Hepatocyte (in vitro differentiated cells): Measurements from ENCODE around the gene IKBKE. TPM values are rescaled to one million over a fixed set of nuclear protein-coding genes. Genes with fewer than 3 reads are reported as not detected.

ENCODE experiments used
- DNase-seq: peaks from one replicate; pipeline ENCODE4 v3.0.0-alpha.2; 2016; ENCODE audit warnings: low spot score
- H2AFZ ChIP-seq: fragments of 200-600 bp; sonication (generic); 2 replicates; pipeline ENCODE4 v1.6.0; 2016; ENCODE audit warnings: antibody characterized with exemption, mild to moderate bottlenecking
- H3K27ac ChIP-seq: fragments of 200-600 bp; sonication (generic); 2 replicates; pipeline ENCODE4 v1.5.1; 2016; ENCODE audit warnings: mild to moderate bottlenecking
- H3K27me3 ChIP-seq: fragments of 200-600 bp; sonication (generic); 2 replicates; pipeline ENCODE4 v1.6.1; 2016
- H3K36me3 ChIP-seq: fragments of 200-600 bp; sonication (generic); replicated peaks from 2 replicates; pipeline ENCODE4 v1.5.1; 2016; ENCODE audit warnings: low read depth; ENCODE audit not compliant: insufficient read depth
- H3K4me1 ChIP-seq: fragments of 200-600 bp; sonication (generic); 2 replicates; pipeline ENCODE4 v1.5.1; 2016; ENCODE audit warnings: mild to moderate bottlenecking, moderate library complexity; ENCODE audit not compliant: insufficient read depth
- H3K4me2 ChIP-seq: fragments of 200-600 bp; sonication (generic); 2 replicates; pipeline ENCODE4 v1.6.0; 2016
- H3K4me3 ChIP-seq: fragments of 200-600 bp; sonication (generic); 2 replicates; pipeline ENCODE4 v1.5.1; 2016; ENCODE audit warnings: mild to moderate bottlenecking
- H3K79me2 ChIP-seq: fragments of 200-600 bp; sonication (generic); 2 replicates; pipeline ENCODE4 v1.6.0; 2017; ENCODE audit warnings: mild to moderate bottlenecking
- H3K9me2 ChIP-seq: fragments of 200-600 bp; sonication (generic); replicated peaks from 2 replicates; pipeline ENCODE4 v1.6.0; 2017; ENCODE audit warnings: mild to moderate bottlenecking; ENCODE audit not compliant: insufficient read depth
- H3K9me3 ChIP-seq: fragments of 200-600 bp; sonication (generic); 2 replicates; pipeline ENCODE4 v1.5.1; 2016; ENCODE audit warnings: low read depth, mild to moderate bottlenecking
- H4K20me1 ChIP-seq: fragments of 200-600 bp; sonication (generic); 2 replicates; pipeline ENCODE4 v1.6.0; 2016; ENCODE audit warnings: mild to moderate bottlenecking; ENCODE audit not compliant: insufficient read depth, poor library complexity, severe bottlenecking
- EZH2 ChIP-seq: fragments of 200-600 bp; sonication (generic); IDR thresholded peaks from 2 replicates; pipeline ENCODE4 v1.6.1; 2016; ENCODE audit warnings: antibody characterized with exemption, mild to moderate bottlenecking, borderline replicate concordance
- EZH2phosphoT487 ChIP-seq: fragments of 200-600 bp; sonication (generic); IDR thresholded peaks from one replicate; pipeline ENCODE4 v1.6.1; 2018; ENCODE audit warnings: antibody characterized with exemption, mild to moderate bottlenecking, low read depth, moderate library complexity; ENCODE audit not compliant: unreplicated experiment, severe bottlenecking
- WGBS: methylation state at CpG from one replicate; pipeline ENCODE4 v1.1.6; 2016; ENCODE audit warnings: low lambda C conversion rate; ENCODE audit errors: missing lambda C conversion rate; 5-methylcytosine and 5-hydroxymethylcytosine counted together
- polyA plus RNA-seq: library from polyadenylated mRNA; unstranded; fragments of >200 nt; fragmentation: Nextera tagmentation; extraction: Ambion mirVana; gene quantifications from 2 replicates; pipeline ENCODE4 v1.2.1, GENCODE V29; 2016
- total RNA-seq: library from RNA; depleted of rRNA; stranded (reverse); fragments of >200 nt; gene quantifications from 2 replicates; pipeline ENCODE4 v1.2.3, GENCODE V29; 2014
- TF ChIP-seq, protein P1 (sequence below): fragments of 200-600 bp; sonication (generic); IDR thresholded peaks from 2 replicates; pipeline ENCODE4 v1.5.1; 2016; ENCODE audit warnings: antibody characterized with exemption, mild to moderate bottlenecking; ENCODE audit not compliant: poor library complexity

Gene IKBKE
- total and polyA plus RNA-seq, 2 experiments from 2014 or later = 5.9 to 6.4 TPM

DNA sequence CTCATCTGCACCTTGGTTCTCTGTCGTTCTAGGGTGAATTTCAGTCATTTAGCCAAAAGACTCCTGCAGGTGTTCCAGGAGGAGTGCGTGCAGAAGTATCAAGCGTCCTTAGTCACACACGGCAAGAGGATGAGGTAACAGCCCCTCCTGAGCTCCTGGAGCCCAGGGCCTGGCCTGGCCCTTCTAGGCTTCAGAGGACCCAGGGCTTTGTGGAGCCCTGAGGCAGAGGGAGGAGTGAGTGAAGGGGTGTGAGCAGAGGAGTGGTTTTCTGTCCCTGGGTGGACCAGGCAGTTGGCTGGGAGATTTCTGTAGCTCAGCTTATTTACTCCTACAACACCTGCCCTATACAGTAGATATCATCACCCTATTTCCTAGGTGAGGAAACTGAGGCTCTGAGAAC, 21.3 kb downstream of the IKBKE start:
- no peaks in the 10 kb centered on the region for H3K9me3 ChIP-seq
- H3K4me3 ChIP-seq = no peak overlapping the region
- no peak overlapping the region for H3K27ac ChIP-seq
- TF ChIP-seq, protein P1, sequence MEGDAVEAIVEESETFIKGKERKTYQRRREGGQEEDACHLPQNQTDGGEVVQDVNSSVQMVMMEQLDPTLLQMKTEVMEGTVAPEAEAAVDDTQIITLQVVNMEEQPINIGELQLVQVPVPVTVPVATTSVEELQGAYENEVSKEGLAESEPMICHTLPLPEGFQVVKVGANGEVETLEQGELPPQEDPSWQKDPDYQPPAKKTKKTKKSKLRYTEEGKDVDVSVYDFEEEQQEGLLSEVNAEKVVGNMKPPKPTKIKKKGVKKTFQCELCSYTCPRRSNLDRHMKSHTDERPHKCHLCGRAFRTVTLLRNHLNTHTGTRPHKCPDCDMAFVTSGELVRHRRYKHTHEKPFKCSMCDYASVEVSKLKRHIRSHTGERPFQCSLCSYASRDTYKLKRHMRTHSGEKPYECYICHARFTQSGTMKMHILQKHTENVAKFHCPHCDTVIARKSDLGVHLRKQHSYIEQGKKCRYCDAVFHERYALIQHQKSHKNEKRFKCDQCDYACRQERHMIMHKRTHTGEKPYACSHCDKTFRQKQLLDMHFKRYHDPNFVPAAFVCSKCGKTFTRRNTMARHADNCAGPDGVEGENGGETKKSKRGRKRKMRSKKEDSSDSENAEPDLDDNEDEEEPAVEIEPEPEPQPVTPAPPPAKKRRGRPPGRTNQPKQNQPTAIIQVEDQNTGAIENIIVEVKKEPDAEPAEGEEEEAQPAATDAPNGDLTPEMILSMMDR = no peak
- TF ChIP-seq EZH2 (no peak), EZH2phosphoT487 (no peak)
- H3K79me2 ChIP-seq = no peaks in the 10 kb centered on the region
- H3K4me1 ChIP-seq = peaks cover 6% of the 10 kb centered on the region
- H4K20me1 ChIP-seq = no peaks in the 10 kb centered on the region
- no peak overlapping the region for H3K4me2 ChIP-seq
- WGBS = 90% methylated on average over 4 of the region's 4 CpGs
- DNase-seq = no peak
- no peak overlapping the region for H2AFZ ChIP-seq
- no peaks in the 10 kb centered on the region for H3K9me2 ChIP-seq
- H3K27me3 ChIP-seq = no peaks in the 10 kb centered on the region
- H3K36me3 ChIP-seq = no peaks in the 10 kb centered on the region

DNA sequence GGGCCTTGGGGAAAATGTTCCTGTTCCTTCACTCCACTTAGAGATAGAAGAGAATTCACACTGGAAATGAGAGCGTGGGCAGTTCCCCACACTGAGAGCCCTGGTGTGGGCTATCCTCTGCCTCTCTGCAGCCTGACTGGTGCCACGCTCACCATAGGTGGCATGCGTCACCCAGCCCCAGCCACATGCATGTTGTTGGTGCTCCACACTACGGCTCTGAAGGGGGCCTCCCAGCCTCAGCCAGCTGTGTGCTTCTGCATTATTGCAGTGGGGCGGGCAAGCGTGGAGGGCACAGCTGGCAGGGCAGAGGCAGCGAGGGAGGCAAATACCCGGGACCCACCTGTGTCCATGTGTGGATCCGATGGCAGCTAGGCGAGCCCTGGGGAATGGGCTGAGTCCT, 22.3 kb downstream of the IKBKE start:
- Histone ChIP-seq H3K4me1 (peaks cover 6% of the 10 kb centered on the region), H3K27me3 (no peaks in the 10 kb centered on the region), H2AFZ (no peak overlapping the region), H3K9me2 (no peaks in the 10 kb centered on the region), H3K79me2 (no peaks in the 10 kb centered on the region), H3K4me2 (no peak overlapping the region), H4K20me1 (no peaks in the 10 kb centered on the region), H3K4me3 (no peak overlapping the region), H3K36me3 (no peaks in the 10 kb centered on the region), H3K9me3 (no peaks in the 10 kb centered on the region), H3K27ac (no peak overlapping the region)
- TF ChIP-seq EZH2 = no peak
- TF ChIP-seq, protein P1 = no peak
- TF ChIP-seq EZH2phosphoT487 = no peak
- 94% methylated on average over 10 of the region's 10 CpGs for WGBS
- no peak for DNase-seq

DNA sequence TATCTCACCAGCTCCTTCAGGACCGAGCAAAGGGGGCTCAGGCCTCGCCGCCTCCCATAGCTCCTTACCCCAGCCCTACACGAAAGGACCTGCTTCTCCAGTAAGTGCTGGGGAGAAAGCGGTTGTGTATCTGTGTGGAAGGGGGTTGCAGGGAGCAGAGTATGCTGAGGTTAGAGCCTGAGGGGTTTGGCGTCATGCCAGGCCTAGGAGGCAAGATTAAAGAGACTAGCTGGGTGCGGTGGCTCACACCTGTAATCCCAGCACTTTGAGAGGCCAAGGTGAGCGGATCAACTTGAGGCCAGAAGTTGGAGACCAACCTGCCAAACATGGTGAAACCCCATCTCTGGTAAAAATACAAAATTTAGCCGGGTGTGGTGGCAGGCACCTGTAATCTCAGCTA, 23.0 kb downstream of the IKBKE start:
- no peak overlapping the region for H3K4me3 ChIP-seq
- TF ChIP-seq EZH2 (no peak), EZH2phosphoT487 (no peak)
- TF ChIP-seq, protein P1 = no peak
- H3K9me2 ChIP-seq = no peaks in the 10 kb centered on the region
- no peaks in the 10 kb centered on the region for H3K9me3 ChIP-seq
- 93% methylated on average over 9 of the region's 9 CpGs for WGBS
- no peaks in the 10 kb centered on the region for H3K79me2 ChIP-seq
- no peaks in the 10 kb centered on the region for H3K27me3 ChIP-seq
- no peaks in the 10 kb centered on the region for H4K20me1 ChIP-seq
- DNase-seq = no peak
- no peak overlapping the region for H3K27ac ChIP-seq
- H3K4me2 ChIP-seq = no peak overlapping the region
- no peaks in the 10 kb centered on the region for H3K36me3 ChIP-seq
- H3K4me1 ChIP-seq = peaks cover 6% of the 10 kb centered on the region
- H2AFZ ChIP-seq = no peak overlapping the region

DNA sequence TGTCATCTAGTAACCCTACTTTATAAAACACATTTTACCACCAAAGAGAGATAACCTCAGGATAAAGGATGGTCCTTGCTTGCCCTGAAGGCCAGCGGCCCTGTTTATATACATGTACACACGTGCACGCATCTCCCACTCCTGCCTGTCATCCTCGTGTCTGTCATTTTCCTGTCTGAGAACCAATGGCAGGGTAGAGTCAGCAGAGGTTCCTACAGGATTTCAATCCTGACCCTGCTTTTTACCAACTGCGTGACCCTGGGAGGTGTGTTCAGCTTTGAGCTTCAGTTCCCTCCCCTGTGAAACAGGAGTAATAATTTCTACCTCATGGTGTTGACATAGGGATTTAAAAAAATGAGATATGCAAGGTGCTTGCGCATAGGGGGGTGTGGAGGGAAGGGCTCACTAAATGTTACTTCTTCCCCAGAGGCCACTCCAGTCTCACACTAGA, 24.8 kb downstream of the IKBKE start:
- WGBS = 71% methylated on average over 6 of the region's 6 CpGs
- no peak for TF ChIP-seq EZH2
- no peak for TF ChIP-seq EZH2phosphoT487
- TF ChIP-seq, protein P1 = no peak
- H4K20me1 ChIP-seq = no peaks in the 10 kb centered on the region
- no peak overlapping the region for H3K27ac ChIP-seq
- no peak overlapping the region for H2AFZ ChIP-seq
- peaks cover 6% of the 10 kb centered on the region for H3K4me1 ChIP-seq
- no peaks in the 10 kb centered on the region for H3K79me2 ChIP-seq
- H3K9me3 ChIP-seq = no peaks in the 10 kb centered on the region
- H3K27me3 ChIP-seq = no peaks in the 10 kb centered on the region
- DNase-seq = peak; percentile 32
- H3K9me2 ChIP-seq = no peaks in the 10 kb centered on the region
- no peak overlapping the region for H3K4me3 ChIP-seq
- no peak overlapping the region for H3K4me2 ChIP-seq
- H3K36me3 ChIP-seq = no peaks in the 10 kb centered on the region
